ENCODE results near the gene NEURL1.

The NEURL1 gene

DNA sequence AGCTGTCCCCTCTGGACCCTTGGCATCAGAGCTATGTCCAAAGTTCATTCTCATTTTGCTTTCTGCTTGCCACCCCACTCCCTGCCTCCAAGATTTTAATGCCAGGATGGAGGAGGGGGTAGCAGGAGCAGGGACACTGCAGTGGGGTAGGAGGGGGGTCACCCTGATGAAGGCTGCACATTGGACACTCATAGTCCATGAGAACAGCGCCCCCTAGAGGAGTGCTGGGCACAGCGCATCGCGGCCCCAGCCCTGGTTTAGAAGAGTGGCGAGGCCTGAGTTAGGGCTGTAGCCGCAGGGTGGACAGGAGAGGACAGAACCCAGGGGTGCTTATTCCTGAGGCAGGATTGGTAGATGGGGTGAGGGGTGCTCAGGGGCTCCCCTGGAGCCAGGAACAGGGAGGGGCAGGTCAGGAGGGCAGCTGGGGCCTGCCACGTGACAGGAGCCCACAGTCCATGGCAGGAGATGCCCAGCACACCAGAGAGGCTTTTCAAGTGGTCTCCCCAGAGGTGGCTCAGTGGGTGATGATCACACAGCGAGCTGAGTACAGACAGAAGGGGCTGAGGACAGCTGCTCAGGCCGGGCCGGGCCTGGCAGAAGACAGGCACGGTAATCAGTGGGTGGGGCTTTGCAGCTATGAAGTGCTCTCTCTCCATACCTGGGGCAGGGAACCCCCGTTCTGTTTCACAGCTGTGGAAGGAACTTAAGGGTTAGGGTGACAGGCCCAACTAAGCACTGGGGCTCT, 71.4 kb downstream of the NEURL1 start:
- Histone ChIP-seq H3K27me3 (ENCODE audit: control insufficient read depth in 1 of 2, insufficient read depth in 1 of 2, low read length in 2 of 2) (peaks cover 73 to 80% of the 10 kb centered on the region in 2 experiments), H2AFZ (ENCODE audit: low read depth, low read length) (no peak overlapping the region), H2BK5ac (ENCODE audit: low read depth, low read length, poor library complexity, severe bottlenecking) (no peak overlapping the region), H3K36me3 (ENCODE audit: control insufficient read depth in 1 of 2, insufficient read depth in 2 of 2, low read depth in 1 of 2, low read length in 2 of 2) (no peaks in the 10 kb centered on the region), H3K4me1 (ENCODE audit: control insufficient read depth, insufficient read depth, low read depth, low read length) (peaks cover 7% of the 10 kb centered on the region), H3K4me3 (ENCODE audit: insufficient read depth in 1 of 2, low read depth in 1 of 2, low read length in 2 of 2) (no peak overlapping the region), H2AK5ac (ENCODE audit: low read length, severe bottlenecking) (no peak overlapping the region), H3K27ac (ENCODE audit: low read length, poor library complexity, severe bottlenecking) (no peak overlapping the region), H4K8ac (ENCODE audit: low read length) (peak overlapping the region; percentile 45), H4K91ac (ENCODE audit: low read length) (no peak overlapping the region), H3K14ac (ENCODE audit: low read length in 2 of 2) (no peak overlapping the region), H2BK15ac (ENCODE audit: low read depth, poor library complexity, severe bottlenecking) (no peak overlapping the region), H3K9ac (ENCODE audit: low read length) (no peak overlapping the region), H3K18ac (ENCODE audit: low read depth in 1 of 2, low read length in 2 of 2) (no peak overlapping the region), H3K4me2 (ENCODE audit: low read length, poor library complexity, severe bottlenecking) (no peak overlapping the region), H2BK120ac (ENCODE audit: low read depth, low read length) (no peak overlapping the region), H3K23ac (ENCODE audit: low read length in 2 of 2) (no peak overlapping the region), H3K79me1 (replicated peaks; ENCODE audit: low read length, poor library complexity, severe bottlenecking) (no peaks in the 10 kb centered on the region), H3K4ac (ENCODE audit: low read depth in 1 of 2, low read length in 2 of 2) (no peak overlapping the region), H2BK12ac (ENCODE audit: low read length in 2 of 2) (no peak overlapping the region), H3K9me3 (ENCODE audit: control insufficient read depth, low read length) (peaks cover 6% of the 10 kb centered on the region)
- no peak for DNase-seq
- WGBS = 56% methylated on average over 12 of the region's 12 CpGs

DNA sequence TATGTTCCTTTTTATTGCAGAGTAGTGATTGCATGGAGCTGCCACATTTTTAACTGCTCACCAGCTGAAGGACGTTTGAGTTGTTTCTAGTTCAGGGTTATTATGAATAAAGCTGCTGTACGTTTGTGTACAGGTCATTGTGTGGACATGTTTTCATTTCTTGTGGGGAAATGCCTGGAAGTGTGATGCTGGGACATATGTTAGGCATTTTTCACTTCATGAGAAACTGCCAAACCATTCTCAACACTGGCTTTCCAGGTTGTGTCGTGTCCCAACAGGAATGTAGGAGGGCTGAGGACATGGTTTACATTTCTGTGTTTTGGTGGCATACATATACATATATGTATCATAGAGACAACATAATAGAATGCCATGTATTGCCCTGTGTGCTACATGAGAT, 73.0 kb downstream of the NEURL1 start:
- Histone ChIP-seq H3K9ac (ENCODE audit: low read length) (no peak overlapping the region), H2AFZ (ENCODE audit: low read depth, low read length) (no peak overlapping the region), H2BK120ac (ENCODE audit: low read depth, low read length) (no peak overlapping the region), H3K36me3 (ENCODE audit: control insufficient read depth in 1 of 2, insufficient read depth in 2 of 2, low read depth in 1 of 2, low read length in 2 of 2) (no peaks in the 10 kb centered on the region), H3K4me3 (ENCODE audit: insufficient read depth in 1 of 2, low read depth in 1 of 2, low read length in 2 of 2) (no peak overlapping the region), H3K4ac (ENCODE audit: low read depth in 1 of 2, low read length in 2 of 2) (no peak overlapping the region), H2BK12ac (ENCODE audit: low read length in 2 of 2) (no peak overlapping the region), H2AK5ac (ENCODE audit: low read length, severe bottlenecking) (no peak overlapping the region), H3K23ac (ENCODE audit: low read length in 2 of 2) (no peak overlapping the region), H3K4me1 (ENCODE audit: control insufficient read depth, insufficient read depth, low read depth, low read length) (peaks cover 6% of the 10 kb centered on the region), H3K79me1 (replicated peaks; ENCODE audit: low read length, poor library complexity, severe bottlenecking) (no peaks in the 10 kb centered on the region), H3K14ac (ENCODE audit: low read length in 2 of 2) (no peak overlapping the region), H3K27ac (ENCODE audit: low read length, poor library complexity, severe bottlenecking) (no peak overlapping the region), H4K8ac (ENCODE audit: low read length) (no peak overlapping the region), H3K9me3 (ENCODE audit: control insufficient read depth, low read length) (no peaks in the 10 kb centered on the region), H3K27me3 (ENCODE audit: control insufficient read depth in 1 of 2, insufficient read depth in 1 of 2, low read length in 2 of 2) (peaks cover 73 to 76% of the 10 kb centered on the region in 2 experiments), H3K18ac (ENCODE audit: low read depth in 1 of 2, low read length in 2 of 2) (no peak overlapping the region), H3K4me2 (ENCODE audit: low read length, poor library complexity, severe bottlenecking) (no peak overlapping the region), H2BK5ac (ENCODE audit: low read depth, low read length, poor library complexity, severe bottlenecking) (no peak overlapping the region), H2BK15ac (ENCODE audit: low read depth, poor library complexity, severe bottlenecking) (no peak overlapping the region), H4K91ac (ENCODE audit: low read length) (no peak overlapping the region)
- no peak for DNase-seq
- WGBS = 64% methylated on average over 2 of the region's 3 CpGs

DNA sequence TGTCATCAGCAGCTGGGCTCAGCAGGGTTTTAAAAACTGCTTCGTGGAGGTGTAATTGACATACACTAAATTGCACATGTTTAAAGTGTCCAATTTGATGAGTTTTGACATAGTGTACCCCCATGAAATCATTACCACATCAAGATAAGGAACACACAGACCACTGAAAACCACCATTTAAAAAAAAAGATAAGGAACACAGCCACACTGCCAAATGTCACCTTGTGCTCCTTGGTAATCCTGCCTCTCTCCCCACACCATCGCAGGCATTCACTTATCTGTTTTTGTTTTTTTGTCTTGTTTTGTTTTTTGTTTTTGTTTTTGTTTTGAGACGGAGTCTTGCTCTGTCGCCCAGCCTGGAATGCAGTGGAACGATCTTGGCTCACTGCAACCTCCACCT, 75.0 kb downstream of the NEURL1 start:
- DNase-seq = no peak
- no peak overlapping the region for H2AK5ac ChIP-seq (ENCODE audit: low read length, severe bottlenecking)
- H3K14ac ChIP-seq (ENCODE audit: low read length in 2 of 2) = no peak overlapping the region
- no peak overlapping the region for H2BK120ac ChIP-seq (ENCODE audit: low read depth, low read length)
- no peak overlapping the region for H2BK15ac ChIP-seq (ENCODE audit: low read depth, poor library complexity, severe bottlenecking)
- no peak overlapping the region for H3K4me2 ChIP-seq (ENCODE audit: low read length, poor library complexity, severe bottlenecking)
- peaks cover 63 to 83% of the 10 kb centered on the region in 2 experiments for H3K27me3 ChIP-seq (ENCODE audit: control insufficient read depth in 1 of 2, insufficient read depth in 1 of 2, low read length in 2 of 2)
- H3K79me1 ChIP-seq (replicated peaks; ENCODE audit: low read length, poor library complexity, severe bottlenecking) = no peaks in the 10 kb centered on the region
- H4K91ac ChIP-seq (ENCODE audit: low read length) = no peak overlapping the region
- no peaks in the 10 kb centered on the region for H3K36me3 ChIP-seq (ENCODE audit: control insufficient read depth in 1 of 2, insufficient read depth in 2 of 2, low read depth in 1 of 2, low read length in 2 of 2)
- no peak overlapping the region for H2AFZ ChIP-seq (ENCODE audit: low read depth, low read length)
- H3K27ac ChIP-seq (ENCODE audit: low read length, poor library complexity, severe bottlenecking) = no peak overlapping the region
- H2BK12ac ChIP-seq (ENCODE audit: low read length in 2 of 2) = no peak overlapping the region
- H3K23ac ChIP-seq (ENCODE audit: low read length in 2 of 2) = no peak overlapping the region
- H3K9me3 ChIP-seq (ENCODE audit: control insufficient read depth, low read length) = no peaks in the 10 kb centered on the region
- H3K4ac ChIP-seq (ENCODE audit: low read depth in 1 of 2, low read length in 2 of 2) = no peak overlapping the region
- H3K18ac ChIP-seq (ENCODE audit: low read depth in 1 of 2, low read length in 2 of 2) = no peak overlapping the region
- no peak overlapping the region for H2BK5ac ChIP-seq (ENCODE audit: low read depth, low read length, poor library complexity, severe bottlenecking)
- WGBS = 97% methylated on average over 3 of the region's 5 CpGs
- H3K4me1 ChIP-seq (ENCODE audit: control insufficient read depth, insufficient read depth, low read depth, low read length) = peaks cover 6% of the 10 kb centered on the region
- H3K4me3 ChIP-seq (ENCODE audit: insufficient read depth in 1 of 2, low read depth in 1 of 2, low read length in 2 of 2) = no peak overlapping the region
- H3K9ac ChIP-seq (ENCODE audit: low read length) = no peak overlapping the region
- no peak overlapping the region for H4K8ac ChIP-seq (ENCODE audit: low read length)

DNA sequence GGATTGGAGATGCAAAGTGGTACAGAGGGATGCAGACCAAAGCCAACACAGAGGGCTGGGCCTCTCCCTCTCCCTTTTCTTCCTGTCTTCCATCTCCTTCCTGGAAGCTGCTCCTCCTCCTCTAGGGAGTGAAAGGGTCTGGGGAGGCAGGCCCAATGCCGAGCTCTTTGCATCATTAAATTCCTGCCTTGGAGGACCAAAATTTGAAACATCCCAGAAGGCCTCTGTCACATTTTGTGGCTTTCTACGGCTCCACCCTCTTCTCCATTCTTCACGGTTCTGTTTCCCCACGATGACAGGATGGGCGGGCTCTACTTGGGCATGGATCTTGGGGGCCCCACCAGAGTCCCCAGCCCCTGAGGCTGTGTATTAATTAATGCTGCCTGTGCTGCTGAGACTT, 76.4 kb downstream of the NEURL1 start:
- DNase-seq = peak; percentile 28
- H3K79me1 ChIP-seq (replicated peaks; ENCODE audit: low read length, poor library complexity, severe bottlenecking) = no peaks in the 10 kb centered on the region
- no peak overlapping the region for H2BK120ac ChIP-seq (ENCODE audit: low read depth, low read length)
- no peak overlapping the region for H3K23ac ChIP-seq (ENCODE audit: low read length in 2 of 2)
- no peak overlapping the region for H3K14ac ChIP-seq (ENCODE audit: low read length in 2 of 2)
- H3K9me3 ChIP-seq (ENCODE audit: control insufficient read depth, low read length) = no peaks in the 10 kb centered on the region
- H3K4me2 ChIP-seq (ENCODE audit: low read length, poor library complexity, severe bottlenecking) = no peak overlapping the region
- H3K4me1 ChIP-seq (ENCODE audit: control insufficient read depth, insufficient read depth, low read depth, low read length) = no peaks in the 10 kb centered on the region
- no peak overlapping the region for H3K18ac ChIP-seq (ENCODE audit: low read depth in 1 of 2, low read length in 2 of 2)
- H3K4me3 ChIP-seq (ENCODE audit: insufficient read depth in 1 of 2, low read depth in 1 of 2, low read length in 2 of 2) = no peak overlapping the region
- no peaks in the 10 kb centered on the region for H3K36me3 ChIP-seq (ENCODE audit: control insufficient read depth in 1 of 2, insufficient read depth in 2 of 2, low read depth in 1 of 2, low read length in 2 of 2)
- H4K8ac ChIP-seq (ENCODE audit: low read length) = no peak overlapping the region
- no peak overlapping the region for H2BK15ac ChIP-seq (ENCODE audit: low read depth, poor library complexity, severe bottlenecking)
- no peak overlapping the region for H3K27ac ChIP-seq (ENCODE audit: low read length, poor library complexity, severe bottlenecking)
- H3K9ac ChIP-seq (ENCODE audit: low read length) = no peak overlapping the region
- H2BK5ac ChIP-seq (ENCODE audit: low read depth, low read length, poor library complexity, severe bottlenecking) = no peak overlapping the region
- H2AK5ac ChIP-seq (ENCODE audit: low read length, severe bottlenecking) = no peak overlapping the region
- H2BK12ac ChIP-seq (ENCODE audit: low read length in 2 of 2) = no peak overlapping the region
- 61% methylated on average over 5 of the region's 5 CpGs for WGBS
- H2AFZ ChIP-seq (ENCODE audit: low read depth, low read length) = no peak overlapping the region
- H4K91ac ChIP-seq (ENCODE audit: low read length) = no peak overlapping the region
- H3K4ac ChIP-seq (ENCODE audit: low read depth in 1 of 2, low read length in 2 of 2) = no peak overlapping the region
- H3K27me3 ChIP-seq (ENCODE audit: control insufficient read depth in 1 of 2, insufficient read depth in 1 of 2, low read length in 2 of 2) = peaks cover 54 to 81% of the 10 kb centered on the region in 2 experiments
